NOMO-1 treated with dmso at 0.1 percent for 144 hours (cell line): ENCODE data around the gene NUBP2.

Experiments
- DNase-seq: peaks from one replicate; lab custom pipeline; 2025; ENCODE audit not compliant: unreplicated experiment; lab: John Stamatoyannopoulos, UW

Gene NUBP2

DNA sequence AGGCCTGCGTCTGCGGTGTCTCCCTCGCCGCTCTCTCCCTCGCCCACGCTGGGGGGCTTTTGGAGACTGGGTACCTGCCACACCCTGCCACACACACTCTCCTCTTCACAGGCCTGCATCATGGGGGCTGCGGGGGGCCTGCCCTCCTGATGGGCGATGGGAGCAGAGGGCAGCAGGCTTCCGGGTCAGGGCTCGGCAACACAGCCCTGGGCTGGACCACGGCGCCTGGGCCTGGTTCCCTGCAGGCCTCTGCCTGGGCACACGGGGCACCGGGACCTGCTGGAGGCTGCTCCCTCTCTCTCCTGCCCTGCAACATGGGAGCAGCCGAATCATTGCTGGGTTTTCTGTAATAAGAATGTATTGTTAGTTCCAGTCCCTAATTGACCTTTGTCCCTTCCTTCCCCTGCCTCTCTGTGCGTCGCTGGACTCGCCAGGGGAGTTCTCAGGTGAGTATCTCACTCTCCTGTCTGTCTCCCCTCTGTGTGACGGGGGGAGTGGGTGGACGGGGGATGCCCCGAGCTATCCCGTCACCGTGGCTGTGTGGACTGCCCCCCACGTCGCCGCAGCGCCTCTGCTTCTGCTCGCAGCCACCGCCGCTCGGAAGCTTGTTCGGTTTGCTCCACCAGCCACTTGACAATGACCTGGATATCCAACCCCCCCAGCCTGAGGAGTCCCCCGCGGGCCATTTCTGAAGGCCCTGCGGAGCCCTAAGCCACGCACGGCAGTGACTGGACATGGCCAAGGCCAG is 24.9 kb upstream of the NUBP2 start:
- no peak for DNase-seq

DNA sequence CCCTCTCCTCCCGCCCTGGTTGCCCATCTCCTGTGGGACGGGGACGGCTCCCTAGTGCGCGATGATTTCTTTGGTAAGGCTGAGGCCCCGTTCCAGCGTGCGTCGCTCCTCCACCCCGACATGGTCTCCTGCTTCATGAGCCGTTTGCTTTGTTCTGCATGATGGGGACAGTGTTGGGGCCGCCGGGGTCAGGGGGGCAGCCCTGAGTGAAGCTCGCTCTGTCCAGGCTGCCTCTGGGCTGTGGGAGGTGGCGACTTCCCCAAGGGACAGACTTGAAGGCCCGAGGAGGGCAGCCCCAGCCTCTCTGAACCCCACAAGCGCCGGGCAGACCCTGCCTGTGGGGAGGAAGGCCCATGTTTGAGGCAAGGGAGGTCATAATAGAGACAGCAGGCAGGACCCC is 23.8 kb upstream of the NUBP2 start:
- DNase-seq = no peak

DNA sequence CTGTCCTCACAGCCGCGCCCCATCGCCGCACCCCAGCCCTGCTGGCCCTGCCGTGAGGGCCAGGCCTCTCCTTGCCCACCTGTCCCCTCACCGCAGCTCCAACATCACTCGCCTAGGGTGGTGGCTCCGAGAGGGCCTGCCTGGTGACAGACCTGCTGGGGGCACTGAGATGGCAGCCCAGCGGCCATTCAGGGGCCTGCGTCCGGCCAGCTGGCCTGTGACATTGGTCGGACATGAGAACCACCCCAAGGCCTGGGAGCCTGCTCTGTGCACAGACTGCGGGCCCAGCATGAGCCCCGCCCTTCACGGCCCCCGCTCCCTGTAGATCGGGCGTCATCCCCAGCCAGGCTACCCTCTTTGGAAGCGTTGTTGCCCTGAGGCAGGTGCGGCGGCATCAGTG is 23.2 kb upstream of the NUBP2 start:
- DNase-seq = no peak

DNA sequence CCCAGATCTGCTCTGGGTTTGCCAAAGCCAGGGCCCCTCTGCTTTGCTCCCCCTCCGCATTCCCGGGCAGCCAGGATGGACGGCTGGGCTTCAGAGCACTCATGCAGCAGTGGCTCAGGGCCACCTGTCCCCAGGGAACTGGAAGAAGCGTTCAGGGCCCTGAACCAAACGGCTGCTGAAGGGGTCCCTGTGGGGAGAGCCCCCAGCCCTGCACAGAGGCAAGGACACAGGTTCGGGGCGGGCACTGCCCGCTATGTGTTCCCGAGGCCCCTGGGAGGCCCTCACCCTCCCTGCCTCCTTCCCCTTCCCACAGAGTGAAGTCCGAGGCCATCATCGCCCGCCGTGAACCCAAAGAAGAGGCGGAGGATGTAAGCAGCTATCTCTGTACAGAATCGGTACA is 21.8 kb upstream of the NUBP2 start:
- DNase-seq = no peak

DNA sequence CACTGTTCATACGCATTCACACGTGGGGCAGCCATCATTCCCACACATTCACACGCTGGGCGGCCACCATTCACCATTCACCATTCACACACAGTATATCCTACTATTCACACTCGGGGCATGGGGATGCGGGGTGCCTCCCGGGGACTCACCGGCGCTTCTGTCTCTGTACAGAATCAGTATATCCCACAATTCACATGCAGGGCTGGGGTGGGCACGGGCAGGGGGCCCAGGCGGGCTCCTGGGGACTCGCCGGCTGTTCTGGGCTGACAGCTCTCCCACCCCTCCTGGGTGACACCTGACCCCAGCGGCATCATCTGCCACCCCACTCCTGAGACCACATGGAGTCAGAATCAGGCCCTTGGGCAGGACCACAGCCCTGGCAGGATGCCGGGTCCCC is 21.0 kb upstream of the NUBP2 start:
- no peak for DNase-seq

DNA sequence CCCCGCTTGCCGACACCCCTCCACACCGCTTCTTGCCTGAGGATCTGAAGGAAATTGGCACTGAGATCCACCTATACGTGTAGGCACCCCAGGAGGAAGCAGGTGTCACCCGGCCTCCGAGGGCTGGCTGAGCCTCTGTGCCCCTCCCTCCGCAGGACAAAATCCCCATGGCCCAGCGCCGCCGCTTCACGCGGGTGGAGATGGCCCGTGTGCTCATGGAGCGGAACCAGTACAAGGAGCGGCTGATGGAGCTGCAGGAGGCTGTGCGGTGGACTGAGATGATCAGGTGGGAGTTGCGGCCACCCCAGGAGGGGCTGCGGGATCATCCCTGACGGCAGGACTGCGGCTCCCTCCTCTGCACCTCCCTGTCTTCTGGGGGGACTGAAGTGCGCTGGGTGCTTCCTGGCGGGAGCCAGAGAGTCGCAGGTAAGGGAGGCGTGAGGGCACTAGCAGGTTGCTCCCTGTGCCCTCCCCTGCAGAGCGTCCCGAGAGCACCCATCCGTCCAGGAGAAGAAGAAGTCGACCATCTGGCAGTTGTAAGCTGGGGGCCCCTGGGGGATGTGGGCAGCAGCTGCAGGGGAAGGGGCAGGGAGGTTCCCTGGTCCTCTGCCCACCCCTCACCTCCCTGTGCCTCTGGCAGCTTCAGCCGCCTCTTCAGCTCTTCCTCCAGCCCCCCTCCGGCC is 20.4 kb upstream of the NUBP2 start:
- DNase-seq = no peak

GRCh38 chr16:1762879-1763520 is 19.8 kb upstream of the NUBP2 start:
- DNase-seq = no peak

- DNase-seq = no peak
Observed at GRCh38 chr16:1763521-1764511, 18.9 kb upstream of the NUBP2 start.

DNA sequence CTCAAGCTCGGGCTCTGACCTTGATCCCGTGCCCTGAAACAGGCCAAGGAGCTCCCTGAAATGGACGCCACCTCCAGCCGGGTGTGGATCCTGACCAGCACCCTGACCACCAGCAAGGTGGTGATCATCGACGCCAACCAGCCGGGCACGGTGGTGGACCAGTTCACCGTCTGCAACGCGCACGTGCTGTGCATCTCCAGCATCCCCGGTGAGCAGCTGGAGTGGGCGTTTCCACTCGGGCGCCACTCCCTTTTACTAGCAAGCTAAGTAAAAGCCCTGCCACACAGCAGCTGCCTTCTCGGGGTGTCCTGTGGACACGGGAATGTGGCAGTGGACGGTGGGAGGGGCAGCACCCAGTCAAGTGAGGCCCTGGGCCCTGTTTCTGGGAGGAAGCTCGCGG is 17.8 kb upstream of the NUBP2 start:
- DNase-seq = no peak

DNA sequence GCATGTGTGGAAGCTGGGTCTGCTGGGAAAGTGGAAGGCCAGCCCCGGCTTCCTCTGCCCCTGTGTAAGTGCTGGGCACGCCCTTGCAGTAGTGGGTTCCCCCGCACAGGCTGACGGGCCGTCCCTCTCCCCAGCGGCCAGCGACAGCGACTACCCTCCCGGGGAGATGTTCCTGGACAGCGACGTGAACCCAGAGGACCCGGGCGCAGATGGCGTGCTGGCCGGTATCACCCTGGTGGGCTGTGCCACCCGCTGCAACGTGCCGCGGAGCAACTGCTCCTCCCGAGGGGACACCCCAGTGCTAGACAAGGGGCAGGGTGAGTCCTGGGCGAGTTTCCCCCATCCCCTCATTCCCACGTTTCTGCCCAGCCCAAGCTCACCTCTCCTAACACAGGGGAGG is 16.9 kb upstream of the NUBP2 start:
- DNase-seq = no peak

DNA sequence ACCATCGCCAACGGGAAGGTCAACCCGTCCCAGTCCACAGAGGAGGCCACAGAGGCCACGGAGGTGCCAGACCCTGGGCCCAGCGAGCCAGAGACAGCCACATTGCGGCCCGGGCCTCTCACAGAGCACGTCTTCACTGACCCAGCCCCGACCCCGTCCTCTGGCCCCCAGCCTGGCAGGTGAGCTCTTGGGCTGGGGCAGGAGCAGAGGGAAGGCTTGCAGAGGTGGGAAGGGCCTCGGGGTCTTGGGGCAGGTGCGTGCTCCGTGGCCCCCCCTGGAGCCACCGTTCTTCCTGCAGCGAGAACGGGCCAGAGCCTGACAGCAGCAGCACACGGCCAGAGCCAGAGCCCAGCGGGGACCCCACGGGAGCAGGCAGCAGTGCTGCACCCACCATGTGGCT is 16.5 kb upstream of the NUBP2 start:
- DNase-seq = no peak

DNA sequence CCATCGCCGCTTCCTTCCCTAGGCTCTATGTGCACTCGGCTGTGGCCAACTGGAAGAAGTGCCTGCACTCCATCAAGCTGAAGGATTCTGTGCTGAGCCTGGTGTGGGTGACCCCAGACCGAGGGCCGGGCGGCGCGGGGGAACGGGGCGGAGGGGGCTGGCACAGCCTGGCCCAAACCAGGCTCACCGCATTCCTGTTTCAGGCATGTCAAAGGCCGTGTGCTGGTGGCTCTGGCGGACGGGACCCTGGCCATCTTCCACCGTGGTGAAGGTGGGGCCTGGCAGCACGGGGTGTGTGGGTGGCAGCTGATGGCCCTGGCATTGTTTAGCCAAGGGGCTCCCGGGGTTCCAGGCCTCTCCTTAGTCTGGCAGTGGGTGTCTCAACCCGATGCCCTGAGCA is 16.1 kb upstream of the NUBP2 start:
- DNase-seq = no peak

- DNase-seq = no peak
Observed at GRCh38 chr16:1767116-1767994, 15.4 kb upstream of the NUBP2 start.

DNA sequence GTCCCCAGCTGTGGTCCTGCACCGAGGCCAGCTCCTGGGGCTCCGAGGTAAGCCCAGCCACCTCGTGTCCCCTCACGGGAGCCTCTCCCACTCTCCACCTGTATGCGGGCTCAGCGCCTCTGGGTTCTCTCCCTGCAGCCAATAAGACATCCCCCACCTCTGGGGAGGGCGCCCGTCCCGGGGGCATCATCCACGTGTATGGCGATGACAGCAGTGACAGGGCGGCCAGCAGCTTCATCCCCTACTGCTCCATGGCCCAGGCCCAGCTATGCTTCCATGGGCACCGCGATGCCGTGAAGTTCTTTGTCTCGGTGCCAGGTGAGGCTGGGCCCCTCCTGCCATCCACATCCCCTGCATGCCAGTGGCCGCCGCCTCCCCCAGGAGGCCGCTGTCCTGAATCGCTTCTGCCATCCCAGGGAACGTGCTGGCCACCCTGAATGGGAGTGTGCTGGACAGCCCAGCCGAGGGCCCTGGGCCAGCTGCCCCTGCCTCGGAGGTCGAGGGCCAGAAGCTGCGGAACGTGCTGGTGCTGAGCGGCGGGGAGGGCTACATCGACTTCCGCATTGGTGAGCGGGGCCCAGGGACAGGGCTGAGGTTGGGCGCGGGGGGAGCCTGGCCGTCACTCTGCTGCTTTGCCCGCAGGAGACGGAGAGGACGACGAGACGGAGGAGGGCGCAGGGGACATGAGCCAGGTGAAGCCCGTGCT is 14.5 kb upstream of the NUBP2 start:
- DNase-seq = no peak

DNA sequence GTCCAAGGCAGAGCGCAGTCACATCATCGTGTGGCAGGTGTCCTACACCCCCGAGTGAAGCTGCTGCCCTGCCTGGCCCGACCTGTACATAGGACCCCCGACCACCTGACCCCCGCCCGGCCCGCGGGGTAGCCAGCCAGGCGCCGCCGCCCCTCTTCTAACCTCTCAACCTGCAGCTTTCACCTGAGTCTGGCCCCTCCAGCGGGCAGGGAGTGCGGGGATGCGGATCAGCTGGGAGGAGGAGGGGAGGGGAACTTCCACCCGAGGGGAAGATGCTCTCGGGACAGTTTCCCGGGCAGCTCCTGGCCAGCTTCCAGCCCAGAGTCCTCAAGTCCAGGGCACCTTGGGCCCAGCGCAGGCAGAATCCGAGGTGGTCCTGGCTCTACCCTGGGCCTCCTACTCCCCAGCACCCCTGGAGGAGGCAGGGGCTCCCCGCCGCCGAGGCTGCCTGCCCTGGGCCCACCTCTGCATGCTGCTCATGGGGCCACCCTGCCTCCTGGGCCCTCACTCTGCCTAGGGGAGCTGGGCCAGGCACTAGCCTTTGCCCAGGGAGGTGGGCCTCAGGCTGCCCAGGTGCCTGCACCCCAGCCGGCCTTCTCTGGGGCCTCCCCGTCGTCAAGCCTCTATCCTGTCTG is 13.9 kb upstream of the NUBP2 start:
- no peak for DNase-seq

- DNase-seq = no peak
Observed at GRCh38 chr16:1769402-1770300, 13.1 kb upstream of the NUBP2 start.

GRCh38 chr16:1770328-1771187 is 12.2 kb upstream of the NUBP2 start:
- DNase-seq = no peak
